ENCODE measurements around the gene IRAK3. TPM values are rescaled to one million over a fixed set of nuclear protein-coding genes. Genes with fewer than 3 reads are reported as not detected.

IRAK3 gene
- total and polyA plus RNA-seq, 9 donors = 1.8 to 11.4 (median 7.3) TPM

DNA sequence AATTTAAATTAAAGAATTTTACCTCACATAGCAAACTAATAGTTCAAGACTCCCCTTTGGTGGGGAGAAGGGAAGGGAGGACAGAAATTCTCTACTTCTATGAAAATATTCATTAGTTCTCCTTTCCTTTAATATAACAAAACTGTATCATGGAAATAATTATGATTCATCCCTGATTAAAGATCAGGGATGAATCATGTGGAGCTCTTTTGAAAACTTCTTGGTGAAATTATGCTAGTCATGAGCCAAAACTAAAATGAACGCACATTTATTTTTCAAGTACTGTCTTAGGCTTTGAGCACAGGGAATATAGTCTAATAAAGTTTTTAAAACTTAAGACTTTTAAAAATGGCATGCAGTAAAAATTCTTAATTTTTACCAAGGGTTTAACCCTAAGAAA lies 36.3 kb upstream of the IRAK3 start:
- Histone ChIP-seq H3K36me3 (no peaks in the 10 kb centered on the region), H3K27ac (no peak overlapping the region), H3K4me1 (ENCODE audit: insufficient read depth) (peaks cover 4% of the 10 kb centered on the region), H3K27me3 (no peaks in the 10 kb centered on the region), H3K9me3 (no peaks in the 10 kb centered on the region), H3K4me3 (no peak overlapping the region)
- no peak for DNase-seq
- no peak for TF ChIP-seq POLR2A (IDR thresholded peaks at IDR 0.05)
- no peak for TF ChIP-seq EP300 (IDR thresholded peaks at IDR 0.05)
- no peak for TF ChIP-seq CTCF (IDR thresholded peaks at IDR 0.05)
- WGBS, 3 donors = 29 to 54% (median 37%) methylated on average over 1 of the region's 1 CpG
- intact Hi-C loops (cut with DNase I) = no loop called here

- H3K4me1 ChIP-seq (ENCODE audit: insufficient read depth) = peaks cover 4% of the 10 kb centered on the region
- no peak overlapping the region for H3K4me3 ChIP-seq
- H3K27me3 ChIP-seq = no peaks in the 10 kb centered on the region
- intact Hi-C loops (cut with DNase I) = no loop called here
- H3K9me3 ChIP-seq = no peaks in the 10 kb centered on the region
- TF ChIP-seq POLR2A (IDR thresholded peaks at IDR 0.05) (no peak), CTCF (IDR thresholded peaks at IDR 0.05) (no peak), EP300 (IDR thresholded peaks at IDR 0.05) (no peak)
- no peak overlapping the region for H3K27ac ChIP-seq
- H3K36me3 ChIP-seq = no peaks in the 10 kb centered on the region
- DNase-seq = no peak
These were observed 34.2 kb upstream of the IRAK3 start for GRCh38 chr12:66154776-66155175.

DNA sequence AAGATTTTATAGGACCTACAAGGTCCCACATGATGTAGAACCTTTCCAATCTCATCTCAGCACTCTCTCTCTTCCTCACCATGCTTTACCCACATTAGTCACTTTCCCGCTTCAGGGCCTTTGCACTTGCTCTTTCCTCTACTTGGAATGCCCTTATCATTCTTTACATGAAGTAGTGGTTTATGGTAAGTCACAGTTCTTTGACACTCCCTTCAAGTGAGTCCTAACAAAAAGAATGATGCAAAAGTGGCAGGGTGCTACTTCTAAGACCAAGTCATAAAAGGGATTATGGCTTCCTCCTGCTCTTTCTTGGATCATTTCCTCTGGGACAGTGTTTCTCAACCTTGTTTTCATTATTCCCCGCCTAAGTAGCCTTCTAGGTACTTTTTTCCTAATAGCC lies 32.4 kb upstream of the IRAK3 start:
- DNase-seq = no peak
- 96 to 100% (median 98%) methylated on average over 2 of the region's 2 CpGs for WGBS, 3 donors
- intact Hi-C loops (cut with DNase I) = no loop called here
- H3K27ac ChIP-seq = no peak overlapping the region
- H3K4me1 ChIP-seq (ENCODE audit: insufficient read depth) = peaks cover 4% of the 10 kb centered on the region
- H3K9me3 ChIP-seq = no peaks in the 10 kb centered on the region
- no peaks in the 10 kb centered on the region for H3K27me3 ChIP-seq
- H3K36me3 ChIP-seq = no peaks in the 10 kb centered on the region
- TF ChIP-seq CTCF (IDR thresholded peaks at IDR 0.05) (no peak), POLR2A (IDR thresholded peaks at IDR 0.05) (no peak), EP300 (IDR thresholded peaks at IDR 0.05) (no peak)
- H3K4me3 ChIP-seq = no peak overlapping the region

DNA sequence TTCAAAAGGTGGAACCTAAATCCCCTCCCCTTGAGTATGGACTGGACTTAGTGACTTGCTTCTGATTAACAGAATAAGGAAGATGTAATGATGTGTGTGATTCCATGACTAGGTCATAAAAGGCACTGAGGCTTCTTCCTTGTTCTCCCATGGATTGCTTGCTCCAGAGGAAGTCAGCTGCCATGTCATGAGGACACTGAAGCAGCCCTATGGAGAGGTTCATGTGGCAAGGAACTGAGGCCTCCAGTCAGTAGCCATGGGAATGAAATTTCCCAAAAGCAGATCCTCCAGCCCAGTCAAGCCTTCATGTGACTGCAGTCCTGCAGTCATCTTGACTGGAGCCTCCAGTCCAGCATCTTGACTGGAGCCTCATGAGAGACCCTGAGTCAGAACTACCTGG lies 29.9 kb upstream of the IRAK3 start:
- H3K36me3 ChIP-seq = no peaks in the 10 kb centered on the region
- intact Hi-C loops (cut with DNase I) = no loop called here

More for the DNA sequence above, 29.9 kb upstream of the IRAK3 start:
- Histone ChIP-seq H3K27ac (no peak overlapping the region), H3K4me1 (ENCODE audit: insufficient read depth) (peaks cover 5% of the 10 kb centered on the region), H3K27me3 (no peaks in the 10 kb centered on the region), H3K9me3 (no peaks in the 10 kb centered on the region), H3K4me3 (no peak overlapping the region)
- no peak for DNase-seq
- TF ChIP-seq EP300 (IDR thresholded peaks at IDR 0.05) (no peak), CTCF (IDR thresholded peaks at IDR 0.05) (no peak), POLR2A (IDR thresholded peaks at IDR 0.05) (no peak)

Data from ovary (tissue), 9 donors.